Ishikawa (cell line): ENCODE data around the gene FCGR2B.
A peak's percentile ranks its signal among the peaks of the same experiment; 100 is the strongest.

ENCODE experiments used
- CEBPB ChIP-seq: IDR thresholded peaks from 2 replicates; pipeline ENCODE4 v1.6.1; 2012
- CREB1 ChIP-seq: IDR thresholded peaks from 2 replicates; pipeline ENCODE4 v1.6.1; 2012; ENCODE audit warnings: low read depth
- EGR1 ChIP-seq: IDR thresholded peaks from 2 replicates; pipeline ENCODE4 v1.6.1; 2012
- EP300 ChIP-seq: IDR thresholded peaks from 2 replicates; pipeline ENCODE4 v1.6.1; 2012; ENCODE audit warnings: borderline replicate concordance
- FOXM1 ChIP-seq: IDR thresholded peaks from 2 replicates; pipeline ENCODE4 v1.6.1; 2012; ENCODE audit warnings: low read depth, borderline replicate concordance
- MAX ChIP-seq: IDR thresholded peaks from 2 replicates; pipeline ENCODE4 v1.6.1; 2012
- NFIC ChIP-seq: IDR thresholded peaks from 2 replicates; pipeline ENCODE4 v1.6.1; 2012
- RAD21 ChIP-seq: IDR thresholded peaks from 2 replicates; pipeline ENCODE4 v1.6.1; 2012; ENCODE audit warnings: low read depth
- REST ChIP-seq: IDR thresholded peaks from 2 replicates; pipeline ENCODE4 v1.6.1; 2012; ENCODE audit warnings: low read depth, mild to moderate bottlenecking
- TAF1 ChIP-seq: IDR thresholded peaks from 2 replicates; pipeline ENCODE4 v1.6.1; 2012; ENCODE audit warnings: low read depth, mild to moderate bottlenecking
- TCF12 ChIP-seq: IDR thresholded peaks from 2 replicates; pipeline ENCODE4 v1.6.1; 2012; ENCODE audit warnings: low read depth
- TEAD4 ChIP-seq: IDR thresholded peaks from 2 replicates; pipeline ENCODE4 v1.6.1; 2012
- USF1 ChIP-seq: IDR thresholded peaks from 2 replicates; pipeline ENCODE4 v1.6.1; 2012
- YY1 ChIP-seq: IDR thresholded peaks from 2 replicates; pipeline ENCODE4 v1.6.1; 2012; ENCODE audit warnings: low read depth
- ZBTB7A ChIP-seq: IDR thresholded peaks from 2 replicates; pipeline ENCODE4 v1.6.1; 2012; ENCODE audit warnings: low read depth

The FCGR2B gene

GRCh38 chr1:161721738-161722343 lies 58.9 kb downstream of the FCGR2B start:
- no peak for TF ChIP-seq EGR1
- TF ChIP-seq RAD21, result no peak
- TF ChIP-seq CEBPB, result no peak
- TF ChIP-seq FOXM1, result no peak
- no peak for TF ChIP-seq TEAD4
- TF ChIP-seq NFIC, result no peak
- no peak for TF ChIP-seq TAF1
- no peak for TF ChIP-seq ZBTB7A
- no peak for TF ChIP-seq EP300
- TF ChIP-seq MAX, result no peak
- no peak for TF ChIP-seq REST
- no peak for TF ChIP-seq TCF12
- TF ChIP-seq CREB1, result no peak
- TF ChIP-seq YY1, result no peak
- no peak for TF ChIP-seq USF1

GRCh38 chr1:161722406-161722805 lies 59.5 kb downstream of the FCGR2B start:
- no peak for TF ChIP-seq CREB1
- TF ChIP-seq EP300, result no peak
- TF ChIP-seq EGR1, result no peak
- no peak for TF ChIP-seq MAX
- TF ChIP-seq REST, result no peak
- TF ChIP-seq RAD21, result no peak
- no peak for TF ChIP-seq FOXM1
- TF ChIP-seq USF1, result no peak
- no peak for TF ChIP-seq TCF12
- TF ChIP-seq CEBPB, result no peak
- no peak for TF ChIP-seq YY1
- TF ChIP-seq ZBTB7A, result no peak

GRCh38 chr1:161723459-161724141 lies 60.7 kb downstream of the FCGR2B start:
- TF ChIP-seq CEBPB (no peak), YY1 (no peak), MAX (peak; percentile 16; the same call in 1 of the 2 replicates), REST (peak; percentile 83)

- TF ChIP-seq CEBPB (no peak), MAX (no peak), USF1 (no peak), NFIC (no peak), TCF12 (no peak), EGR1 (no peak), ZBTB7A (no peak), REST (no peak), EP300 (no peak), TEAD4 (no peak), RAD21 (no peak), CREB1 (no peak), TAF1 (no peak)
Observed at GRCh38 chr1:161725908-161726472, 63.0 kb downstream of the FCGR2B start.
